Uterus (tissue), 4 donors: Measurements from ENCODE around the gene KCNAB1. TPM values are rescaled to one million over a fixed set of nuclear protein-coding genes. Genes with fewer than 3 reads are reported as not detected.

ENCODE experiments used
- DNase-seq, 2 donors: peaks; one replicate each; pipeline ENCODE4 v3.0.0-alpha.2; 2019 to 2020
- H3K27ac ChIP-seq, 2 donors: fragments of 200-600 bp; sonication (generic); 1 replicate in 1 of 2; 2 replicates in 1 of 2; pipeline ENCODE4 v1.5.1; 2016 to 2018
- H3K27me3 ChIP-seq, 2 donors: fragments of 200-600 bp; sonication (generic); one replicate each; pipeline ENCODE4 v1.5.1; 2018 to 2019; ENCODE audit warnings: control low read depth in 1 of 2
- H3K36me3 ChIP-seq, 2 donors: fragments of 200-600 bp; sonication (generic); one replicate each; pipeline ENCODE4 v1.5.1; 2019; ENCODE audit warnings: control low read depth in 1 of 2
- H3K4me1 ChIP-seq, 2 donors: fragments of 200-600 bp; sonication (generic); one replicate each; pipeline ENCODE4 v1.5.1; 2018 to 2019; ENCODE audit warnings: control low read depth in 1 of 2
- H3K4me3 ChIP-seq, 2 donors: fragments of 200-600 bp; sonication (generic); 1 replicate in 1 of 2; 2 replicates in 1 of 2; pipeline ENCODE4 v1.5.1; 2018 to 2019; ENCODE audit warnings: mild to moderate bottlenecking in 1 of 2
- H3K9me3 ChIP-seq, 2 donors: fragments of 200-600 bp; sonication (generic); one replicate each; pipeline ENCODE4 v1.5.1; 2019; ENCODE audit warnings: control low read depth in 1 of 2
- CTCF ChIP-seq, 4 experiments: fragments of 200-600 bp in 2 of 4; fragments of 450-650 bp in 2 of 4; sonication (generic) in 2 of 4; IDR thresholded peaks; one replicate each; pipeline ENCODE4 v1.5.1; 2016 to 2019; ENCODE audit warnings: antibody characterized with exemption in 4 of 4, mild to moderate bottlenecking in 2 of 4, moderate library complexity in 1 of 4
- POLR2A ChIP-seq, 2 donors: fragments of 450-650 bp; IDR thresholded peaks; one replicate each; pipeline ENCODE4 v1.6.1; 2016; ENCODE audit warnings: antibody characterized with exemption in 2 of 2, mild to moderate bottlenecking in 1 of 2, moderate library complexity in 1 of 2
- intact Hi-C: fragments of 100-400 bp; cut with DNase I; formaldehyde crosslinking; loops from one replicate; pipeline ENCODE4 v1.15.1; 2023; ENCODE audit warnings: low total_unique reads
- total RNA-seq, 4 donors: library from RNA; depleted of rRNA in 3 of 4; stranded (reverse); fragments of >200 nt in 3 of 4; gene quantifications; one replicate each; pipeline versions ENCODE4 v1.1.0 to v1.2.4, GENCODE V29; 2014 to 2023
- donor health status: DM: yes; HTN: yes; CAD: no.

Gene KCNAB1
- total RNA-seq, 4 donors from 2014 or later = 1.3 to 12.8 (median 6.8) TPM

- Histone ChIP-seq H3K27me3 (peaks cover 0 to 7% of the 10 kb centered on the region in 2 donors), H3K36me3 (no peaks in the 10 kb centered on the region), H3K4me3 (peak overlapping the region; percentile 7 to 15), H3K9me3 (no peaks in the 10 kb centered on the region), H3K27ac (no peak overlapping the region), H3K4me1 (no peaks in the 10 kb centered on the region)
- no peak for DNase-seq
- TF ChIP-seq CTCF (IDR thresholded peaks at IDR 0.05) (no peak), POLR2A (IDR thresholded peaks at IDR 0.05) (no peak)
- intact Hi-C loops = no loop called here
Measured at GRCh38 chr3:156291272-156292123, 171.1 kb downstream of the KCNAB1 start.

- Histone ChIP-seq H3K36me3 (no peaks in the 10 kb centered on the region), H3K27ac (no peak overlapping the region), H3K27me3 (peaks cover 0 to 7% of the 10 kb centered on the region in 2 donors), H3K9me3 (no peaks in the 10 kb centered on the region), H3K4me1 (no peaks in the 10 kb centered on the region), H3K4me3 (no peak overlapping the region)
- DNase-seq = no peak
- intact Hi-C loops = no loop called here
- TF ChIP-seq POLR2A (IDR thresholded peaks at IDR 0.05) (no peak), CTCF (IDR thresholded peaks at IDR 0.05) (no peak)
Measured at GRCh38 chr3:156293566-156293965, 173.2 kb downstream of the KCNAB1 start.

- Histone ChIP-seq H3K9me3 (no peaks in the 10 kb centered on the region), H3K27me3 (peaks cover 0 to 3% of the 10 kb centered on the region in 2 donors), H3K4me1 (no peaks in the 10 kb centered on the region), H3K36me3 (no peaks in the 10 kb centered on the region), H3K27ac (no peak overlapping the region), H3K4me3 (no peak overlapping the region)
- TF ChIP-seq POLR2A (IDR thresholded peaks at IDR 0.05) = no peak
- TF ChIP-seq CTCF (IDR thresholded peaks at IDR 0.05) = no peak
- DNase-seq = no peak
- intact Hi-C loops = no loop called here
Measured at GRCh38 chr3:156297582-156297981, 177.2 kb downstream of the KCNAB1 start.

- DNase-seq = no peak
- peaks cover 0 to 3% of the 10 kb centered on the region in 2 donors for H3K27me3 ChIP-seq
- H3K9me3 ChIP-seq = no peaks in the 10 kb centered on the region
- H3K36me3 ChIP-seq = no peaks in the 10 kb centered on the region
- H3K4me3 ChIP-seq = no peak overlapping the region
- intact Hi-C loops = no loop called here
- TF ChIP-seq CTCF (IDR thresholded peaks at IDR 0.05) = no peak
- TF ChIP-seq POLR2A (IDR thresholded peaks at IDR 0.05) = no peak
- no peak overlapping the region for H3K27ac ChIP-seq
- no peaks in the 10 kb centered on the region for H3K4me1 ChIP-seq
Measured at GRCh38 chr3:156298014-156298413, 177.6 kb downstream of the KCNAB1 start.

- no peak overlapping the region for H3K27ac ChIP-seq
- no peak for TF ChIP-seq CTCF (IDR thresholded peaks at IDR 0.05)
- no peak for TF ChIP-seq POLR2A (IDR thresholded peaks at IDR 0.05)
- H3K4me1 ChIP-seq = no peaks in the 10 kb centered on the region
- no peak overlapping the region for H3K4me3 ChIP-seq
- no peaks in the 10 kb centered on the region for H3K9me3 ChIP-seq
- H3K36me3 ChIP-seq = no peaks in the 10 kb centered on the region
- DNase-seq = no peak
- H3K27me3 ChIP-seq = peaks cover 0 to 3% of the 10 kb centered on the region in 2 donors
- intact Hi-C loops = no loop called here
Measured at GRCh38 chr3:156298938-156299337, 178.6 kb downstream of the KCNAB1 start.
